HG02840 (cell line): ENCODE results near the gene CAMK4.

Experiments
- ATAC-seq: cut with Tn5 transposase; IDR thresholded peaks from one replicate; pipeline ENCODE4 v1.9.1; 2021; ENCODE audit warnings: mild to moderate bottlenecking, moderate library complexity, moderate number of reproducible peaks; ENCODE audit not compliant: unreplicated experiment, low FRiP score

Gene CAMK4

GRCh38 chr5:111463311-111463710 lies 239.1 kb downstream of the CAMK4 start:
- ATAC-seq, result no peak

- ATAC-seq, result no peak
These were observed 245.2 kb downstream of the CAMK4 start for GRCh38 chr5:111469293-111469896.

GRCh38 chr5:111469903-111470302 lies 245.7 kb downstream of the CAMK4 start:
- ATAC-seq, result no peak

GRCh38 chr5:111472096-111472495 lies 247.9 kb downstream of the CAMK4 start:
- ATAC-seq, result no peak

DNA sequence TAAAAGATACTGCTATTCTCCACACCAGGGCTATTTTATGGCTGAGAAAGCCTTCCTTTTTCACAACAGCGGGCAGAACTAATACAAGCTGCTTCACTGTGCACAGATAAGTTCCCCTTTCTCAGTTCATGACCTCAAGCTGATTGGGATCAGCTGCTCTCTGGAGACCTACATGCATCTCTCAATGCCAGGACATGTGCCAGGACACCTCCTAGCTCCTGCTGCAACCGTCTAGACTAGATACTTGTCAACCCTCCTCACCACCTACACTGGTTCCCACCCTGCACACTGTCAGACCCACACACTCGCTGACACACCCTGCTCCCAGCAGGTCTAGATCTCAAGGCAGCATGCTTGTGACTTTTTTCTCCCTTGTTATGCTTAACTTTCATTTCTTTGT lies 248.4 kb downstream of the CAMK4 start:
- no peak for ATAC-seq

GRCh38 chr5:111478266-111478665 lies 254.1 kb downstream of the CAMK4 start:
- ATAC-seq, result no peak

- no peak for ATAC-seq
These were observed 254.7 kb downstream of the CAMK4 start for GRCh38 chr5:111478898-111479297.

DNA sequence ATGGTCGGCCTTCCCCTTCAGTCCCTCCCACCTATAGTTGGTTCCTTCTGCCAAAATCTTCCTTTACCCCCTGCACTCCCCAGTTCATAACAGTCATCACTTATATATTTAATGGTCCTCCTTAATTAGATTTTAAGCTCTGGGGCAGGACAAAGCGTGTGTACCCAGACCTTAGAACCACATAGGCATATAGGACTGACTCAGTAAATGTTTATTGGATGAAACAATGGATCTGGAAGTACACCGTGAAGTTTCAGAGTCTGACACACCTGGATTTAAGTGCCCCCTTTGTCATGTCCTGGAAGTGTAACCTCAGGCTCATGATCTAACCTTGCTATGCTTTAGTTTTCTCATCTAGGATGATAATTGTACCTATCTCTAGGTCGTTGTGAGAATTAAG lies 256.2 kb downstream of the CAMK4 start:
- no peak for ATAC-seq

DNA sequence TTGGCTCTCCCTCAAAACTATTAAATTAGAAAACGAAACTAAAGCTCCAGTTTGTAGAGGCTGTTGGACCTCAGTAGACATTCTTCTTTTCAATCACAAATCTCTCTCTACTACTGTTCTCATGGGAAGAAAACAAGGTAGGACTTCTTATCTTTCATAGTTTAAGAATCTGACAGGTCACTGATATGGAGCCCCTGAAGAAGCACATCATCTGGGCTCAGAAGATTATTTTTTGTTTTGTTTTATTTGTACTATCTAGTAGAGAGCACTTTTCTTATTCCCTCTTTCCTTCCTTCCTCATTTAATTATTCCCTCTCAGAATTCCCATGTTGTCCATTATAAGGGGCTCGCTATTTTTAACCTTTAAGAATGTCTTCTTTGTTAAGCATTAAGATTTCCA lies 261.9 kb downstream of the CAMK4 start:
- no peak for ATAC-seq

DNA sequence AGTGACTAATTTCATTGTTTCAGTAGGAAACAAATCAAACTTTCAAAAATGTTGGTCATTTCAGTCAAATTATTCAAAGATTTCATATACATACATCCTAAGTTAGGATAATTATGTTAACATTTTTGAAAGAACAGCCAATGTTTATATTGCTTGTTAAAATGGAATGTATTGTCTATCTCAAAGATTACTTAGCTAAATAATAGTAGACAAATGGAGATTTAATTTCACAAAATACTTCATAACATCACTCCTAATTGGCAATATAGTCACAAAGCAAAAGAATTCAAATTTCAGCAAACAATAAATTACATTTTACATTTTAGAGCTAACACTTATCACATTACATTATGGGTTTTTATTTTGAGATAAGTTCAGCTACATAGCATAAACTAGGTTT lies 262.7 kb downstream of the CAMK4 start:
- ATAC-seq, result no peak

DNA sequence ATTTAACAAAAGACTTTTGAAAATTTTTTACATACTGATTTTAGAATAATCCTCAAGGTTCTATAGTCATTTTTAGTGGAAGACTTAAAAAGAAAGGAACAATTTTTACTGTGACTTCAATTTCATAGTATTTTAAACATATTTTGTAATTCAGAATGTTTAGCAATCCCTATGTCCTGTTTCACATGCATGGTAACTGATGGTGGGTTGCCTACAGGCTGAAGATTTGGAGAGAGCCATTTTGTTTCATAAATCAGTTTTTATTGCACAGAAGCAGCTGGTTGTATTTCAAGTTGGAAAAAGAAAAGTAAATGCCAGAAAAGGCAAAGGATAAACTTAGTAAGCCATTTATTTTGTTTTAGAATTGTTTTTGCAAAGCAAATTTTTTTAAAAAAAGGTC lies 264.2 kb downstream of the CAMK4 start:
- no peak for ATAC-seq

DNA sequence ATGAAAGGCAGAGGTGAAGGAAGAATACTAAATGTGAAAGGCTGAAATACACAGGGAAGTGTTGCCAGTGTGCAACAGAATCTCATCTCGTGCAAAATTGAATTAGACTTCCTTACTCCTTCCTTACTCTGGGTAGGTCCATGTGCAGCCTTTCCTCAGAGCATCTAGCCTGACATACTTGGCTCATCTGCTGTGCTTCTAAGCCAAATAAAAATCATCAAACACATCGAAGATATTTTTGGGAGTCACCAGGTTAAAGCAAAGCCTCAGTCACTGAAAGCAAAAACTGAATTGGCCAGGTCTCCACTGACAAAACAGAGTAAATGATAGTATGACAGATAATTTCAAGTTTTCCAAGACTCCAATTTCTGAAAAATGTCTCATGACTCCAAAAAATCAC lies 268.8 kb downstream of the CAMK4 start:
- no peak for ATAC-seq

DNA sequence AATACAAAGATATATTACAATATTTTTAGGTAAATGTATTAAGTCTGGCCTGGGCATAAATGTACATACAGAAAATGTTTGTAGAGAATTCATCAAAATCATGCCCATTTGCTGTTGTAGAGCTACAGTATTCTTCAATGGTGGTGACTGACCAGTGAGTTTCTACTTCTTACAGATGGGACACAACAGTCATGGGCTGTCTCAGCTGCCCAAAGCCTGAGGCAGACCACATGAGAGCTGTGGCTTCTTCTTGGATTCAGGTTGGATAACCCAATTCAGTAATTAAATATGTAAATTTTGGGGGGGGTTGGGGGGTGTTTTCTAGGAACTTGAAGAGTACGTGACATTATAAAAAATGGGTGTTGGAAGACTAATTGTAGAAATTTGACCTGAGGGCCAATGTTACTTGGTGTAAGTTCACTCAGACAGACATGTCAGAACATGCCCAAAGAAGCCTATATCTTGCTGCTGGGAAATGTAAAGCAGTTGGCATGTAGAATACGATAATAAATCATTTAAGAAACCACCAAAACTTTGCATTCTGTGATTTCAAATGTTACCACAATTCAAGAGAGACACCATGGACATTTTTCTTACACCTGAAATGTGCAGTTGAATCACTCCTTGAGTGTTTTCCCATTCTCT lies 270.3 kb downstream of the CAMK4 start:
- ATAC-seq, result no peak

GRCh38 chr5:111495159-111495558 lies 271.0 kb downstream of the CAMK4 start:
- no peak for ATAC-seq

DNA sequence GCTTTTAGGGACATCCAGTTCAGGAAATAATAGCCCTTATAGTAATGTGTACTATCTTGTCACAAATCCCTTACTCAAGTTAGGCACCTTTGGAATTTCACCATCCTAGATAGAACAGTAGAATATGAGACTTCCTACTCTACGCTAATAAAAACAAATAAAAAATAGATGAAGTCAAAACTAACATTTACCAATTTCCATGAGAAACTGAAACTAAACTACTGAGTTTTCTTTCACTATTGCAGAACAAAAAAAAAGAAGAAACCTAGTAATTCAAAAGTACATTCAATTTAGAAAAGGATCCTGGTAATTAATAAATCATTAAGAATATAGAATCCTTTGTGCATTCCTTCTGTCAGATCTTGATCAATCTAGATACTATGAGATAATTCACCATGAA lies 274.2 kb downstream of the CAMK4 start:
- no peak for ATAC-seq

GRCh38 chr5:111502956-111503355 lies 278.8 kb downstream of the CAMK4 start:
- no peak for ATAC-seq

GRCh38 chr5:111505096-111505495 lies 280.9 kb downstream of the CAMK4 start:
- no peak for ATAC-seq

- ATAC-seq, result no peak
These were observed 283.1 kb downstream of the CAMK4 start for GRCh38 chr5:111507276-111507675.

DNA sequence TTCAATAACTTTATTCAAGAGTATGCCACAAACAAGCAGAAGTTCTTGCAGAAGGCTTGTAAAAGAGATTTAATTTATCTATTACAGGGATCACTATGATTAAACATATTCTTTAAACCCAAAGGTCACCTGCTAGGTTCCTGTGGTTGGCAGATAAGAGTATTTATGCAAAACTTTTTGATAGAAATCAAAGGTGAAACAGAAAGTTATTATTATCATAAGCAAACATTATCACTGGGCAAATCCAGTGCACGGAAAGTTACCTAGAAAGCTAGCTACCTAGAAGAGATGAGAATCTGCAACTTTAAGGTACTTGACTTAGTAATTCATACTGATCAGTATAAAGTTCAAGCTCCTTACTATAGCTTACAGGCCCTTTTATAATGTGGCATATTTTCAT lies 284.9 kb downstream of the CAMK4 start:
- no peak for ATAC-seq

- no peak for ATAC-seq
These were observed 287.1 kb downstream of the CAMK4 start for GRCh38 chr5:111511174-111511830.

GRCh38 chr5:111511831-111512374 lies 287.7 kb downstream of the CAMK4 start:
- ATAC-seq, result peak; percentile 32
